Measurements from ENCODE around the gene EXOG. TPM values are rescaled to one million over a fixed set of nuclear protein-coding genes. Genes with fewer than 3 reads are reported as not detected.

The EXOG gene
- total and polyA plus RNA-seq, 4 donors: 3.1 to 16.5 (median 11.1) TPM

GRCh38 chr3:38497031-38497430 lies 891 bp downstream of the EXOG start:
- TF ChIP-seq, protein P1, sequence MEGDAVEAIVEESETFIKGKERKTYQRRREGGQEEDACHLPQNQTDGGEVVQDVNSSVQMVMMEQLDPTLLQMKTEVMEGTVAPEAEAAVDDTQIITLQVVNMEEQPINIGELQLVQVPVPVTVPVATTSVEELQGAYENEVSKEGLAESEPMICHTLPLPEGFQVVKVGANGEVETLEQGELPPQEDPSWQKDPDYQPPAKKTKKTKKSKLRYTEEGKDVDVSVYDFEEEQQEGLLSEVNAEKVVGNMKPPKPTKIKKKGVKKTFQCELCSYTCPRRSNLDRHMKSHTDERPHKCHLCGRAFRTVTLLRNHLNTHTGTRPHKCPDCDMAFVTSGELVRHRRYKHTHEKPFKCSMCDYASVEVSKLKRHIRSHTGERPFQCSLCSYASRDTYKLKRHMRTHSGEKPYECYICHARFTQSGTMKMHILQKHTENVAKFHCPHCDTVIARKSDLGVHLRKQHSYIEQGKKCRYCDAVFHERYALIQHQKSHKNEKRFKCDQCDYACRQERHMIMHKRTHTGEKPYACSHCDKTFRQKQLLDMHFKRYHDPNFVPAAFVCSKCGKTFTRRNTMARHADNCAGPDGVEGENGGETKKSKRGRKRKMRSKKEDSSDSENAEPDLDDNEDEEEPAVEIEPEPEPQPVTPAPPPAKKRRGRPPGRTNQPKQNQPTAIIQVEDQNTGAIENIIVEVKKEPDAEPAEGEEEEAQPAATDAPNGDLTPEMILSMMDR (IDR thresholded peaks at IDR 0.05; ENCODE audit: control extremely low read depth, extremely low read depth): no peak
- whole genome bisulfite sequencing, 2 donors: 56 to 76% methylated on average over 4 of the region's 4 CpGs
- ATAC-seq (ENCODE audit: insufficient read depth, low FRiP score) (no peak), DNase-seq (no peak)
- peaks cover 0 to 20% (median 2%) of the 10 kb centered on the region in 5 donors for H3K4me1 ChIP-seq (ENCODE audit: control insufficient read depth in 5 of 5, insufficient read depth in 5 of 5, low read length in 5 of 5)
- peak overlapping the region in 1 of 2 donors; percentile 26 for H3K27ac ChIP-seq (ENCODE audit: low read depth in 1 of 2, low read length in 1 of 2)
- H3K9ac ChIP-seq (ENCODE audit: insufficient read depth in 1 of 2, low read length in 2 of 2): peak overlapping the region in 1 of 2 donors; percentile 62
- H3K4me3 ChIP-seq: no peak overlapping the region
- H3K27me3 ChIP-seq (ENCODE audit: control insufficient read depth in 3 of 3, insufficient read depth in 3 of 3, low read length in 2 of 3): no peaks in the 10 kb centered on the region
- no peaks in the 10 kb centered on the region for H3K9me3 ChIP-seq (ENCODE audit: control insufficient read depth in 4 of 4, insufficient read depth in 3 of 4, low read length in 3 of 4)
- H3K36me3 ChIP-seq (ENCODE audit: control insufficient read depth in 4 of 4, insufficient read depth in 4 of 4, low read length in 4 of 4): peaks cover 0 to 6% (median 1%) of the 10 kb centered on the region in 4 donors

GRCh38 chr3:38500688-38501417 lies 4.7 kb downstream of the EXOG start:
- Histone ChIP-seq H3K4me1 (ENCODE audit: control insufficient read depth in 5 of 5, insufficient read depth in 5 of 5, low read length in 5 of 5) (peaks cover 0 to 7% (median 0%) of the 10 kb centered on the region in 5 donors), H3K4me3 (no peak overlapping the region), H3K9ac (ENCODE audit: insufficient read depth in 1 of 2, low read length in 2 of 2) (no peak overlapping the region), H3K9me3 (ENCODE audit: control insufficient read depth in 4 of 4, insufficient read depth in 3 of 4, low read length in 3 of 4) (no peaks in the 10 kb centered on the region), H3K27me3 (ENCODE audit: control insufficient read depth in 3 of 3, insufficient read depth in 3 of 3, low read length in 2 of 3) (no peaks in the 10 kb centered on the region), H3K27ac (ENCODE audit: low read depth in 1 of 2, low read length in 1 of 2) (peak overlapping the region in 1 of 2 donors; percentile 71), H3K36me3 (ENCODE audit: control insufficient read depth in 4 of 4, insufficient read depth in 4 of 4, low read length in 4 of 4) (peaks cover 4 to 16% (median 8%) of the 10 kb centered on the region in 4 donors)
- 59 to 71% methylated on average over 2 of the region's 2 CpGs for WGBS, 2 donors
- ATAC-seq (ENCODE audit: insufficient read depth, low FRiP score) (no peak), DNase-seq (no peak)
- TF ChIP-seq, protein P1 (IDR thresholded peaks at IDR 0.05; ENCODE audit: control extremely low read depth, extremely low read depth): no peak

- H3K27me3 ChIP-seq (ENCODE audit: control insufficient read depth in 3 of 3, insufficient read depth in 3 of 3, low read length in 2 of 3): no peaks in the 10 kb centered on the region
- DNase-seq: no peak
- no peak overlapping the region for H3K9ac ChIP-seq (ENCODE audit: insufficient read depth in 1 of 2, low read length in 2 of 2)
- ATAC-seq (ENCODE audit: insufficient read depth, low FRiP score): no peak
- WGBS, 2 donors: 62 to 82% methylated on average over 2 of the region's 2 CpGs
- TF ChIP-seq, protein P1 (IDR thresholded peaks at IDR 0.05; ENCODE audit: control extremely low read depth, extremely low read depth): no peak
- H3K4me1 ChIP-seq (ENCODE audit: control insufficient read depth in 5 of 5, insufficient read depth in 5 of 5, low read length in 5 of 5): no peaks in the 10 kb centered on the region
- no peaks in the 10 kb centered on the region for H3K9me3 ChIP-seq (ENCODE audit: control insufficient read depth in 4 of 4, insufficient read depth in 3 of 4, low read length in 3 of 4)
- no peak overlapping the region for H3K4me3 ChIP-seq
- peaks cover 0 to 37% (median 11%) of the 10 kb centered on the region in 4 donors for H3K36me3 ChIP-seq (ENCODE audit: control insufficient read depth in 4 of 4, insufficient read depth in 4 of 4, low read length in 4 of 4)
- no peak overlapping the region for H3K27ac ChIP-seq (ENCODE audit: low read depth in 1 of 2, low read length in 1 of 2)
These were observed 11.0 kb downstream of the EXOG start for GRCh38 chr3:38507120-38507519.

All from lung (tissue), 12 donors.